Keratinocyte (primary cell): ENCODE results near the gene TMED7. TPM values are rescaled to one million over a fixed set of nuclear protein-coding genes. Genes with fewer than 3 reads are reported as not detected.

ENCODE experiments used
- DNase-seq: peaks from one replicate; pipeline ENCODE4 v3.0.0-alpha.2; 2011; ENCODE audit warnings: low read depth, missing footprints, low spot score
- FAIRE-seq: peaks from 2 replicates; lab custom pipeline; 2011; peaks lifted over from hg19 to GRCh38; lab: Jason Lieb, UNC
- H2AFZ ChIP-seq: 2 replicates; pipeline ENCODE4 v1.6.0; 2012; ENCODE audit warnings: low read length, control low read depth, inconsistent platforms; ENCODE audit not compliant: control insufficient read depth
- H3K27ac ChIP-seq: 2 replicates; pipeline ENCODE4 v1.5.1; 2011; ENCODE audit warnings: low read length; ENCODE audit not compliant: control insufficient read depth, insufficient read depth
- H3K27me3 ChIP-seq: 3 replicates; pipeline ENCODE4 v1.6.0; 2011; ENCODE audit warnings: low read length; ENCODE audit not compliant: control insufficient read depth, insufficient read depth; ENCODE audit errors: extremely low read depth
- H3K36me3 ChIP-seq, 2 experiments: 2 replicates in 1 of 2; 3 replicates in 1 of 2; pipeline ENCODE4 v1.5.1; 2011; ENCODE audit warnings: low read length in 2 of 2, mild to moderate bottlenecking in 1 of 2; ENCODE audit not compliant: control insufficient read depth in 2 of 2, insufficient read depth in 2 of 2; ENCODE audit errors: extremely low read depth in 1 of 2
- H3K4me1 ChIP-seq: 3 replicates; pipeline ENCODE4 v1.5.1; 2011; ENCODE audit warnings: low read length; ENCODE audit not compliant: control insufficient read depth, insufficient read depth; ENCODE audit errors: extremely low read depth
- H3K4me2 ChIP-seq: 3 replicates; pipeline ENCODE4 v1.6.0; 2011; ENCODE audit warnings: low read depth, low read length; ENCODE audit not compliant: control insufficient read depth, insufficient read depth; ENCODE audit errors: extremely low read depth
- H3K4me3 ChIP-seq, 3 experiments: fragments of 200-600 bp in 1 of 3; sonication (generic) in 1 of 3; 2 replicates in 2 of 3; 3 replicates in 1 of 3; pipeline ENCODE4 v1.5.1; 2011 to 2016; ENCODE audit warnings: low read length in 3 of 3, mild to moderate bottlenecking in 3 of 3, control low read depth in 2 of 3, inconsistent platforms in 1 of 3, low read depth in 1 of 3, mixed read lengths in 1 of 3, mixed run types in 1 of 3, moderate library complexity in 1 of 3; ENCODE audit not compliant: control insufficient read depth in 2 of 3, insufficient read depth in 2 of 3; ENCODE audit errors: extremely low read depth in 1 of 3
- H3K79me2 ChIP-seq: 2 replicates; pipeline ENCODE4 v1.6.0; 2012; ENCODE audit warnings: low read length; ENCODE audit not compliant: control insufficient read depth, insufficient read depth
- H3K9ac ChIP-seq: 3 replicates; pipeline ENCODE4 v1.6.0; 2011; ENCODE audit warnings: low read length; ENCODE audit not compliant: control insufficient read depth, insufficient read depth; ENCODE audit errors: extremely low read depth
- H3K9me1 ChIP-seq: 3 replicates; pipeline ENCODE4 v1.6.0; 2011; ENCODE audit warnings: low read length; ENCODE audit not compliant: control insufficient read depth, insufficient read depth; ENCODE audit errors: extremely low read depth
- H3K9me3 ChIP-seq: 2 replicates; pipeline ENCODE4 v1.5.1; 2012; ENCODE audit warnings: low read depth, low read length; ENCODE audit not compliant: control insufficient read depth
- H4K20me1 ChIP-seq: 3 replicates; pipeline ENCODE4 v1.6.0; 2011; ENCODE audit warnings: low read length; ENCODE audit not compliant: control insufficient read depth, insufficient read depth; ENCODE audit errors: extremely low read depth
- EZH2 ChIP-seq: IDR thresholded peaks from one replicate; pipeline ENCODE4 v1.6.1; 2012; ENCODE audit warnings: inconsistent platforms, mild to moderate bottlenecking, low read length, moderate library complexity
- dilution Hi-C: fragments of 300-500 bp; cut with MboI; formaldehyde crosslinking; loops from one replicate; pipeline ENCODE4 v1.7.0; 2020; ENCODE audit warnings: low sequenced_read_pairs; ENCODE audit not compliant: extremely low pct_ligation_motif_present
- polyA plus RNA-seq, 5 experiments: library from polyadenylated mRNA; depleted of rRNA in 3 of 5; stranded (reverse) in 3 of 5; stranded (forward) in 1 of 5; unstranded in 1 of 5; fragments of >200 nt; gene quantifications; 1 replicate in 1 of 5; 2 replicates in 3 of 5; 3 replicates in 1 of 5; pipeline versions ENCODE4 v1.2.1 to v1.2.3, GENCODE V29; 2011 to 2012; ENCODE audit warnings: missing spikeins in 2 of 5, low read depth in 1 of 5, low replicate concordance in 1 of 5
- TF ChIP-seq, protein P1 (sequence below), 3 experiments: IDR thresholded peaks in 1 of 3; conservative IDR thresholded peaks in 1 of 3; optimal IDR thresholded peaks in 1 of 3; 2 replicates in 2 of 3; 3 replicates in 1 of 3; pipeline versions ENCODE3 to v1.5.1; 2011; ENCODE audit warnings: low read length in 3 of 3, mild to moderate bottlenecking in 3 of 3, moderate library complexity in 2 of 3, control low read depth in 1 of 3, inconsistent platforms in 1 of 3; ENCODE audit not compliant: insufficient read depth in 2 of 3; ENCODE audit errors: extremely low read depth in 1 of 3

The TMED7 gene
- polyA plus RNA-seq, 1 donor (not counting 4 experiments of a cell fraction or from before 2014, with no cell fraction given), result 77.9 TPM

DNA sequence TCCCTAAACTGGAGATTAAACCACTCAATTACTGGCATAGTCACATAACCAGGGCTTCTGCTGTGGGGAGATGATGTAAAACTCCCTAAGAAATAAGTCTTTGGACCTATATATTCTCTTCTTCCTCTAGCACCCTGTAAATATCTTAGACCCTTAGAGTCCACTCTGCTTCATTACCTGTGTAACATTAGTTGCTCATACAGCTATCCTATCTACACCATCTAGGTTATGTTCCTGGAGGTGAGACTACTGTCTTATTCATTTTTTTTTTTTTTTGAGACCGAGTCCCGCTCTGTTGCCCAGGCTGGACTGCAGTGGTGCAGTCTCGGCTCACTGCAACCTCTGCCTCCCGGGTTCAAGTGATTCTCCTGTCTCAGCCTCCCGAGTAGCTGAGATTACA lies 14.0 kb downstream of the TMED7 start:
- Histone ChIP-seq H3K36me3 (peaks cover 5 to 12% of the 10 kb centered on the region in 2 experiments), H3K4me3 (no peak overlapping the region), H3K9ac (no peak overlapping the region), H3K9me1 (no peaks in the 10 kb centered on the region), H3K27me3 (no peaks in the 10 kb centered on the region), H4K20me1 (no peaks in the 10 kb centered on the region), H3K9me3 (no peaks in the 10 kb centered on the region), H3K79me2 (peaks cover 12% of the 10 kb centered on the region), H3K27ac (no peak overlapping the region), H2AFZ (no peak overlapping the region), H3K4me2 (no peak overlapping the region), H3K4me1 (no peaks in the 10 kb centered on the region)
- no peak for FAIRE-seq
- TF ChIP-seq, protein P1, sequence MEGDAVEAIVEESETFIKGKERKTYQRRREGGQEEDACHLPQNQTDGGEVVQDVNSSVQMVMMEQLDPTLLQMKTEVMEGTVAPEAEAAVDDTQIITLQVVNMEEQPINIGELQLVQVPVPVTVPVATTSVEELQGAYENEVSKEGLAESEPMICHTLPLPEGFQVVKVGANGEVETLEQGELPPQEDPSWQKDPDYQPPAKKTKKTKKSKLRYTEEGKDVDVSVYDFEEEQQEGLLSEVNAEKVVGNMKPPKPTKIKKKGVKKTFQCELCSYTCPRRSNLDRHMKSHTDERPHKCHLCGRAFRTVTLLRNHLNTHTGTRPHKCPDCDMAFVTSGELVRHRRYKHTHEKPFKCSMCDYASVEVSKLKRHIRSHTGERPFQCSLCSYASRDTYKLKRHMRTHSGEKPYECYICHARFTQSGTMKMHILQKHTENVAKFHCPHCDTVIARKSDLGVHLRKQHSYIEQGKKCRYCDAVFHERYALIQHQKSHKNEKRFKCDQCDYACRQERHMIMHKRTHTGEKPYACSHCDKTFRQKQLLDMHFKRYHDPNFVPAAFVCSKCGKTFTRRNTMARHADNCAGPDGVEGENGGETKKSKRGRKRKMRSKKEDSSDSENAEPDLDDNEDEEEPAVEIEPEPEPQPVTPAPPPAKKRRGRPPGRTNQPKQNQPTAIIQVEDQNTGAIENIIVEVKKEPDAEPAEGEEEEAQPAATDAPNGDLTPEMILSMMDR (optimal IDR thresholded peaks at IDR 0.05 in 1 of 3, IDR thresholded peaks at IDR 0.05 in 1 of 3, conservative IDR thresholded peaks at IDR 0.05 in 1 of 3; ENCODE audit: extremely low read depth in 1 of 3, insufficient read depth in 2 of 3, low read length in 3 of 3), result no peak
- no peak for TF ChIP-seq EZH2
- dilution Hi-C loops, result no loop called here
- DNase-seq, result no peak

DNA sequence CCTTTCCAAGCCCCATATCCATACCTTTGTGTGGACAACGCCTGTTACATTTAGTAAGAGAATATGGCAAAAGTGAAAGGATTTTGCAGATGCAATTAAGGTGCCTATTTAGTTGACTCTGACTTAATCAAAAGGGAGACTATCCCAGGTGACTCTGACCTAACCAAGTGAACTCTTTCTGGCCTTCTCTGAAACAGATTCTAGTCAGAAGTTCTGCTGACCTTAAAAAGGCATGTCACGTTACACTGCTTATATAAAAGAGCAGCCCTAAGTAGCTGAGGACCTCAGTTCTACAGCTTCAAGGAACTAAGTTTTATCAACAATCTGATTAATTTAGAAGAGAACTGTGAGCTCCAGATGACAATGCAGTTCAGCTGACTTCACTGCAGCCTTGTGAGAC lies 17.9 kb downstream of the TMED7 start:
- Histone ChIP-seq H3K9me3 (no peaks in the 10 kb centered on the region), H3K9me1 (no peaks in the 10 kb centered on the region), H2AFZ (no peak overlapping the region), H3K79me2 (peaks cover 3% of the 10 kb centered on the region), H3K4me2 (no peak overlapping the region), H3K27me3 (no peaks in the 10 kb centered on the region), H3K27ac (no peak overlapping the region), H3K36me3 (peaks cover 2 to 8% of the 10 kb centered on the region in 2 experiments), H4K20me1 (no peaks in the 10 kb centered on the region), H3K4me3 (no peak overlapping the region), H3K9ac (no peak overlapping the region), H3K4me1 (peaks cover under 1% of the 10 kb centered on the region)
- FAIRE-seq (no peak), DNase-seq (no peak)
- no peak for TF ChIP-seq EZH2
- TF ChIP-seq, protein P1 (optimal IDR thresholded peaks at IDR 0.05 in 1 of 3, IDR thresholded peaks at IDR 0.05 in 1 of 3, conservative IDR thresholded peaks at IDR 0.05 in 1 of 3; ENCODE audit: extremely low read depth in 1 of 3, insufficient read depth in 2 of 3, low read length in 3 of 3), result no peak
- dilution Hi-C loops, result no loop called here
